Measurements from ENCODE around the gene HMGXB4. TPM values are rescaled to one million over a fixed set of nuclear protein-coding genes. Genes with fewer than 3 reads are reported as not detected.

HMGXB4 gene
- total and polyA plus RNA-seq, 2 of the 13 experiments (the other 11 are each of a cell fraction or from before 2014, with no cell fraction given): 13.9 to 16.3 TPM

DNA sequence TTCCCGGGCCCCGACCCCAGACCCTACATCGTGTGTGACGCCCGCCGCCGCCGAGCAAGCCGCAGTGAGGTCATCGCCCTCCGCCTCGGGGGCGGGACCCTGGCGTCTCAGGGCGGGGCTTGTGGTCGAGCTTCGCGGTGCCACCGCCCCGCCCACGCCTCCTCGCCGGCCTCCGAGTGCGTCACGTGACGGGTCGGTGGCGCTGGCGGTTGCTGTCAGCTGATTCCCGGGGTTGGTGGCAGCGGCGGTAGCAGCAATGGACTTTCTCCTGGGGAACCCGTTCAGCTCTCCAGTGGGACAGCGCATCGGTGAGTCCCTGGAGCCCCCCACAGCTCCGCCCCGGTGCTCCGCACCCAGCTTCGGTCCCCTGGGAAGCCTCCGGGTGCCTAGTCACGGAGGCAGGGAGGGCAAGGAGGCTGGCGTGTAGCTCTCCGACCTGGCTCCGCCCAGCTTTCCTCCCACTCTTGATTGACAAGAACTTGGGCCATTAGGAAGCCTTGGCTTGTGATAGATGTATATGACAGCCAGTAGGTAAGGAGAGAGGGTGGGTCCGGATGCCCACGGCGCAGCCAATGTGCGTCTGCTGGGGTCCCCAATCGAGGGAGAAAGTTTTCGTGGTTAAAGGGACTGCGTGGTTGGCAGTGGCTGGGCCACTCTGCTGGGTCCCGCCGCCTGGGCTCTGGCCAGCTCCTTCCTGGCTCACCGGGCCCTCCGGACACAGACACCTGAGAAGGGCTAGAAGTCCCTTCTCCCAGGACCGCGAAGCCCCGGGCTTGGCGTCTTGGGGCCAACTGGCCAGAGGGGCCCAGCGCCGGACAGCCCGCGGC lies 42.6 kb downstream of the HMGXB4 start, which contains the start of gene TOM1 (continued):
- TF ChIP-seq, protein P1, sequence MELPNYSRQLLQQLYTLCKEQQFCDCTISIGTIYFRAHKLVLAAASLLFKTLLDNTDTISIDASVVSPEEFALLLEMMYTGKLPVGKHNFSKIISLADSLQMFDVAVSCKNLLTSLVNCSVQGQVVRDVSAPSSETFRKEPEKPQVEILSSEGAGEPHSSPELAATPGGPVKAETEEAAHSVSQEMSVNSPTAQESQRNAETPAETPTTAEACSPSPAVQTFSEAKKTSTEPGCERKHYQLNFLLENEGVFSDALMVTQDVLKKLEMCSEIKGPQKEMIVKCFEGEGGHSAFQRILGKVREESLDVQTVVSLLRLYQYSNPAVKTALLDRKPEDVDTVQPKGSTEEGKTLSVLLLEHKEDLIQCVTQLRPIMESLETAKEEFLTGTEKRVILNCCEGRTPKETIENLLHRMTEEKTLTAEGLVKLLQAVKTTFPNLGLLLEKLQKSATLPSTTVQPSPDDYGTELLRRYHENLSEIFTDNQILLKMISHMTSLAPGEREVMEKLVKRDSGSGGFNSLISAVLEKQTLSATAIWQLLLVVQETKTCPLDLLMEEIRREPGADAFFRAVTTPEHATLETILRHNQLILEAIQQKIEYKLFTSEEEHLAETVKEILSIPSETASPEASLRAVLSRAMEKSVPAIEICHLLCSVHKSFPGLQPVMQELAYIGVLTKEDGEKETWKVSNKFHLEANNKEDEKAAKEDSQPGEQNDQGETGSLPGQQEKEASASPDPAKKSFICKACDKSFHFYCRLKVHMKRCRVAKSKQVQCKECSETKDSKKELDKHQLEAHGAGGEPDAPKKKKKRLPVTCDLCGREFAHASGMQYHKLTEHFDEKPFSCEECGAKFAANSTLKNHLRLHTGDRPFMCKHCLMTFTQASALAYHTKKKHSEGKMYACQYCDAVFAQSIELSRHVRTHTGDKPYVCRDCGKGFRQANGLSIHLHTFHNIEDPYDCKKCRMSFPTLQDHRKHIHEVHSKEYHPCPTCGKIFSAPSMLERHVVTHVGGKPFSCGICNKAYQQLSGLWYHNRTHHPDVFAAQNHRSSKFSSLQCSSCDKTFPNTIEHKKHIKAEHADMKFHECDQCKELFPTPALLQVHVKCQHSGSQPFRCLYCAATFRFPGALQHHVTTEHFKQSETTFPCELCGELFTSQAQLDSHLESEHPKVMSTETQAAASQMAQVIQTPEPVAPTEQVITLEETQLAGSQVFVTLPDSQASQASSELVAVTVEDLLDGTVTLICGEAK (IDR thresholded peaks at IDR 0.05): no peak
- TF ChIP-seq, protein P1 (CRISPR knock-in tag; IDR thresholded peaks at IDR 0.05): peak; percentile 74; the same call in 1 of the 2 replicates
- TF ChIP-seq, protein P2, sequence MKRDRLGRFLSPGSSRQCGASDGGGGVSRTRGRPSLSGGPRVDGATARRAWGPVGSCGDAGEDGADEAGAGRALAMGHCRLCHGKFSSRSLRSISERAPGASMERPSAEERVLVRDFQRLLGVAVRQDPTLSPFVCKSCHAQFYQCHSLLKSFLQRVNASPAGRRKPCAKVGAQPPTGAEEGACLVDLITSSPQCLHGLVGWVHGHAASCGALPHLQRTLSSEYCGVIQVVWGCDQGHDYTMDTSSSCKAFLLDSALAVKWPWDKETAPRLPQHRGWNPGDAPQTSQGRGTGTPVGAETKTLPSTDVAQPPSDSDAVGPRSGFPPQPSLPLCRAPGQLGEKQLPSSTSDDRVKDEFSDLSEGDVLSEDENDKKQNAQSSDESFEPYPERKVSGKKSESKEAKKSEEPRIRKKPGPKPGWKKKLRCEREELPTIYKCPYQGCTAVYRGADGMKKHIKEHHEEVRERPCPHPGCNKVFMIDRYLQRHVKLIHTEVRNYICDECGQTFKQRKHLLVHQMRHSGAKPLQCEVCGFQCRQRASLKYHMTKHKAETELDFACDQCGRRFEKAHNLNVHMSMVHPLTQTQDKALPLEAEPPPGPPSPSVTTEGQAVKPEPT (CRISPR knock-in tag; IDR thresholded peaks at IDR 0.05; ENCODE audit: low read depth): no peak
- TF ChIP-seq KMT2A (CRISPR knock-in tag; IDR thresholded peaks at IDR 0.05) (no peak), ZNF468 (CRISPR knock-in tag; IDR thresholded peaks at IDR 0.05) (no peak), PLRG1 (conservative IDR thresholded peaks at IDR 0.05) (no peak), PHF8 (CRISPR knock-in tag; IDR thresholded peaks at IDR 0.05) (peak; percentile 88), CENPX (CRISPR knock-in tag; IDR thresholded peaks at IDR 0.05) (no peak), HNRNPLL (IDR thresholded peaks at IDR 0.05; ENCODE audit: low read depth, low read length, poor library complexity, severe bottlenecking) (peak; percentile 2), FOXK2 (IDR thresholded peaks at IDR 0.05) (no peak), ZNF788 (CRISPR knock-in tag; IDR thresholded peaks at IDR 0.05; ENCODE audit: borderline replicate concordance) (no peak), ZNF674 (CRISPR knock-in tag; IDR thresholded peaks at IDR 0.05; ENCODE audit: low read depth) (no peak), ZNF30 (CRISPR knock-in tag; IDR thresholded peaks at IDR 0.05) (0 out of 2 replicates have a peak, but pooled peaks have one; percentile 50)
- TF ChIP-seq, protein P3, sequence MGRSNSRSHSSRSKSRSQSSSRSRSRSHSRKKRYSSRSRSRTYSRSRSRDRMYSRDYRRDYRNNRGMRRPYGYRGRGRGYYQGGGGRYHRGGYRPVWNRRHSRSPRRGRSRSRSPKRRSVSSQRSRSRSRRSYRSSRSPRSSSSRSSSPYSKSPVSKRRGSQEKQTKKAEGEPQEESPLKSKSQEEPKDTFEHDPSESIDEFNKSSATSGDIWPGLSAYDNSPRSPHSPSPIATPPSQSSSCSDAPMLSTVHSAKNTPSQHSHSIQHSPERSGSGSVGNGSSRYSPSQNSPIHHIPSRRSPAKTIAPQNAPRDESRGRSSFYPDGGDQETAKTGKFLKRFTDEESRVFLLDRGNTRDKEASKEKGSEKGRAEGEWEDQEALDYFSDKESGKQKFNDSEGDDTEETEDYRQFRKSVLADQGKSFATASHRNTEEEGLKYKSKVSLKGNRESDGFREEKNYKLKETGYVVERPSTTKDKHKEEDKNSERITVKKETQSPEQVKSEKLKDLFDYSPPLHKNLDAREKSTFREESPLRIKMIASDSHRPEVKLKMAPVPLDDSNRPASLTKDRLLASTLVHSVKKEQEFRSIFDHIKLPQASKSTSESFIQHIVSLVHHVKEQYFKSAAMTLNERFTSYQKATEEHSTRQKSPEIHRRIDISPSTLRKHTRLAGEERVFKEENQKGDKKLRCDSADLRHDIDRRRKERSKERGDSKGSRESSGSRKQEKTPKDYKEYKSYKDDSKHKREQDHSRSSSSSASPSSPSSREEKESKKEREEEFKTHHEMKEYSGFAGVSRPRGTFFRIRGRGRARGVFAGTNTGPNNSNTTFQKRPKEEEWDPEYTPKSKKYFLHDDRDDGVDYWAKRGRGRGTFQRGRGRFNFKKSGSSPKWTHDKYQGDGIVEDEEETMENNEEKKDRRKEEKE (IDR thresholded peaks at IDR 0.05): no peak

Data from HepG2 (cell line).